ENCODE data around the gene OR2H2.

DNA sequence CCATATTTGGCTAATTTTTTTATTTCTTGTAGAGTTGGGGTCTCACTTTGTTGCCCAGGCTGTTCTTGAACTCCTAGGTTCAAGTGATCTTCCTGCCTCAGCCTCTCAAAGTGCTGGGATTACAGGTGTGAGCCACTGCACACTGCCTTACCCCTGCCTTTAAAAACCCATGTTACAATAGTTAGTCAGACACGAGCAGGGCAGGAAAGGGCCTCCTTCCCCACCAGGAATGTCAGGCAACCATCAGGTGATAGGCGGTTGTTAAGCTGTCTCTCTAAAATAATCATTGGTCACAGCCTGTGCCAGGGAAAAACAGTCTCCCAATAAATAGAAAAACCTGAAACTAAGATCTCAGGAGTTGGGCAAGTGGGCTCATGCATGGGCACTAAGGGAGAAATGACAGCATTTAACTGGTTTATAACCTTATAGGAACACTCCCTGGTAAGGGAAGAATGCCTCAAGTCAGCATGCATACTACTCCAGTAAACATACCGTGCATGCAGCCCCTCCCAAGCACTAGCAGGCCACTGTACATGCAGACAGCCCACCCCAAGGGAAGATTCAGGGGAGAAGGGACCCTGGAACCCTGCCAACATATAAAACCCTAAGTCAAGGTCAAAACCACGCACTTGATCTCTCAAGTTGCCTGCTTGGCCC lies 8.4 kb downstream of the OR2H2 start:
- TF ChIP-seq POLR2AphosphoS5 (IDR thresholded peaks at IDR 0.05) (no peak), POLR2A (IDR thresholded peaks at IDR 0.05) (no peak), EP300 (IDR thresholded peaks at IDR 0.05) (no peak)
- TF ChIP-seq, protein P1, sequence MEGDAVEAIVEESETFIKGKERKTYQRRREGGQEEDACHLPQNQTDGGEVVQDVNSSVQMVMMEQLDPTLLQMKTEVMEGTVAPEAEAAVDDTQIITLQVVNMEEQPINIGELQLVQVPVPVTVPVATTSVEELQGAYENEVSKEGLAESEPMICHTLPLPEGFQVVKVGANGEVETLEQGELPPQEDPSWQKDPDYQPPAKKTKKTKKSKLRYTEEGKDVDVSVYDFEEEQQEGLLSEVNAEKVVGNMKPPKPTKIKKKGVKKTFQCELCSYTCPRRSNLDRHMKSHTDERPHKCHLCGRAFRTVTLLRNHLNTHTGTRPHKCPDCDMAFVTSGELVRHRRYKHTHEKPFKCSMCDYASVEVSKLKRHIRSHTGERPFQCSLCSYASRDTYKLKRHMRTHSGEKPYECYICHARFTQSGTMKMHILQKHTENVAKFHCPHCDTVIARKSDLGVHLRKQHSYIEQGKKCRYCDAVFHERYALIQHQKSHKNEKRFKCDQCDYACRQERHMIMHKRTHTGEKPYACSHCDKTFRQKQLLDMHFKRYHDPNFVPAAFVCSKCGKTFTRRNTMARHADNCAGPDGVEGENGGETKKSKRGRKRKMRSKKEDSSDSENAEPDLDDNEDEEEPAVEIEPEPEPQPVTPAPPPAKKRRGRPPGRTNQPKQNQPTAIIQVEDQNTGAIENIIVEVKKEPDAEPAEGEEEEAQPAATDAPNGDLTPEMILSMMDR (IDR thresholded peaks at IDR 0.05): no peak
